ENCODE results near the gene IDH3G.

IDH3G gene

DNA sequence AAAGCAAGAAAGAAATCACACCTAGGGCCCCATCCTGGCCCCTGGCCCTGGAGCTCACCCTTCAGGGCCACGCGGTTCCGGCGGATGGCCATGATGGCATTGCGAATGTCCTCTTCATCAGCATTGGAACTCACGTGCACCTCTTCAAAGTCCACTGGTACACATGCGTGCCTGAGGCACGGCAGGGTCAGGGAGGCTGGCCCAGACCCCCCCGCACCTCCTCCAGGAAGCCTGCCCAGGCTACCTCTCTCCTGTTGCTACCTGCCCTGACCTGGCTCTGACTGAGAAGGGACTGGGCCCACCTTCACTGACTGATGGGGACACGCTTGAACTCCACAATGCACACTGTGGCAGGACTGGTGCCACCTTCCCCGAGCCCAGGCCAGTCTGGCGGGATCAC lies 4.5 kb downstream of the IDH3G start:
- no peak overlapping the region for H3K4me3 ChIP-seq (ENCODE audit: low read depth, low read length)
- no peak for TF ChIP-seq CTCF (IDR thresholded peaks at IDR 0.05; ENCODE audit: control insufficient read depth, extremely low read depth, insufficient read depth)
- no peak for DNase-seq (ENCODE audit: low read depth)

DNA sequence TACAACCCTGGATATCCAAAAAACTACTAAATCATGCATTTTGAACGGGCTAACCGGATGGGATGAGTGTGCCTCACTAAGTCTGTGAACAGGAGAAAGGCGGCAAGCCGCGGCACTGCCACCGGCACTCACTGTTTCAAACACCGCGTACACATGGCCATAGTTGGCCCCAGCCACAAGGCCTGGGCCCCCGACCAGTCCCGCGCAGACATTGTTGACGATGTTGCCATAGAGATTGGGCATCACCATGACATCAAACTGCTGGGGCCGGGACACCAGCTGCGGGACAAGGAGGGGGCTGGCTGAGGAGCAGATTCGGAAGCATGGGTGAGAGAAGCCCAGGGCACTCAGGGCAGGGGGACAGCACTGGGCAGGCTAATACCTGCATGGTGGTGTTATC lies 7.5 kb downstream of the IDH3G start:
- no peak overlapping the region for H3K4me3 ChIP-seq (ENCODE audit: low read depth, low read length)
- TF ChIP-seq CTCF (IDR thresholded peaks at IDR 0.05; ENCODE audit: control insufficient read depth, extremely low read depth, insufficient read depth) = no peak

GRCh38 chrX:153784325-153784967 lies 9.7 kb downstream of the IDH3G start:
- no peak for DNase-seq (ENCODE audit: low read depth)
- TF ChIP-seq CTCF (IDR thresholded peaks at IDR 0.05; ENCODE audit: control insufficient read depth, extremely low read depth, insufficient read depth) = no peak
- H3K4me3 ChIP-seq (ENCODE audit: low read depth, low read length) = no peak overlapping the region

More for the DNA sequence above, 7.5 kb downstream of the IDH3G start:
- DNase-seq (ENCODE audit: low read depth) = no peak

- no peak for DNase-seq (ENCODE audit: low read depth)
- TF ChIP-seq CTCF (IDR thresholded peaks at IDR 0.05; ENCODE audit: control insufficient read depth, extremely low read depth, insufficient read depth) = no peak
- no peak overlapping the region for H3K4me3 ChIP-seq (ENCODE audit: low read depth, low read length)
These were observed 10.7 kb downstream of the IDH3G start for GRCh38 chrX:153783378-153784013.

GRCh38 chrX:153782871-153783270 lies 11.3 kb downstream of the IDH3G start:
- TF ChIP-seq CTCF (IDR thresholded peaks at IDR 0.05; ENCODE audit: control insufficient read depth, extremely low read depth, insufficient read depth) = no peak
- no peak overlapping the region for H3K4me3 ChIP-seq (ENCODE audit: low read depth, low read length)
- DNase-seq (ENCODE audit: low read depth) = no peak

- no peak overlapping the region for H3K4me3 ChIP-seq (ENCODE audit: low read depth, low read length)
- TF ChIP-seq CTCF (IDR thresholded peaks at IDR 0.05; ENCODE audit: control insufficient read depth, extremely low read depth, insufficient read depth) = no peak
- no peak for DNase-seq (ENCODE audit: low read depth)
These were observed 11.9 kb downstream of the IDH3G start for GRCh38 chrX:153782313-153782712.
